Prostate gland (tissue), 2 donors: ENCODE data around the gene PRLHR.

ENCODE experiments used
- POLR2A ChIP-seq: fragments of 450-650 bp; IDR thresholded peaks from one replicate; pipeline ENCODE4 v1.6.1; 2016; ENCODE audit warnings: antibody characterized with exemption, mild to moderate bottlenecking
- POLR2AphosphoS5 ChIP-seq: sonication (generic); formaldehyde crosslinking; IDR thresholded peaks from one replicate; pipeline ENCODE4 v1.6.1; 2017; ENCODE audit warnings: antibody characterized with exemption
- TF ChIP-seq, protein P1 (sequence below), 4 experiments: fragments of 200-600 bp in 2 of 4; fragments of 450-650 bp in 2 of 4; sonication (generic) in 2 of 4; IDR thresholded peaks; 1 replicate in 3 of 4; 2 replicates in 1 of 4; pipeline ENCODE4 v1.5.1; 2016 to 2019; ENCODE audit warnings: antibody characterized with exemption in 4 of 4, mild to moderate bottlenecking in 2 of 4, moderate library complexity in 2 of 4

DNA sequence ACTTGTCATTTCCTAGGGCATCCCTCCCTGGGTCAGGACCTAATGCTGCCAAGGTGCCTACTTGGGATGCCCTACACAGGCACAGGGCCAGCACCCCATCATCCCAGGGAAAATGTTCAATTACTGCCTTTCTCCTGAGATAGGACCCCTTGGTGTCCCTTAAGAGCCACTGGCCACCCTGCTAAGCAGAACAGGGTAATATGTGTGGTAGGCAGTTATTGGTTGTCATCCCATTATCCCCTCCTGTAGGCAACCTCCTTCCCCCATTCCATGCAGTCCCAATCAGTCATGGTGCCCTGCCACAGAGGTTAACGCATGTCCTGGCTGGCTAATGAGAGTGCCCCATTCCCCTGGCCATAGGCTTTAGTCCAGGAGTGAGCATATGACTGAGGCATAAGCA lies 53.2 kb downstream of the PRLHR start:
- TF ChIP-seq POLR2AphosphoS5, result no peak
- TF ChIP-seq, protein P1, sequence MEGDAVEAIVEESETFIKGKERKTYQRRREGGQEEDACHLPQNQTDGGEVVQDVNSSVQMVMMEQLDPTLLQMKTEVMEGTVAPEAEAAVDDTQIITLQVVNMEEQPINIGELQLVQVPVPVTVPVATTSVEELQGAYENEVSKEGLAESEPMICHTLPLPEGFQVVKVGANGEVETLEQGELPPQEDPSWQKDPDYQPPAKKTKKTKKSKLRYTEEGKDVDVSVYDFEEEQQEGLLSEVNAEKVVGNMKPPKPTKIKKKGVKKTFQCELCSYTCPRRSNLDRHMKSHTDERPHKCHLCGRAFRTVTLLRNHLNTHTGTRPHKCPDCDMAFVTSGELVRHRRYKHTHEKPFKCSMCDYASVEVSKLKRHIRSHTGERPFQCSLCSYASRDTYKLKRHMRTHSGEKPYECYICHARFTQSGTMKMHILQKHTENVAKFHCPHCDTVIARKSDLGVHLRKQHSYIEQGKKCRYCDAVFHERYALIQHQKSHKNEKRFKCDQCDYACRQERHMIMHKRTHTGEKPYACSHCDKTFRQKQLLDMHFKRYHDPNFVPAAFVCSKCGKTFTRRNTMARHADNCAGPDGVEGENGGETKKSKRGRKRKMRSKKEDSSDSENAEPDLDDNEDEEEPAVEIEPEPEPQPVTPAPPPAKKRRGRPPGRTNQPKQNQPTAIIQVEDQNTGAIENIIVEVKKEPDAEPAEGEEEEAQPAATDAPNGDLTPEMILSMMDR (IDR thresholded peaks at IDR 0.05), result no peak
- TF ChIP-seq POLR2A, result no peak
